GM18909 (cell line): ENCODE results near the gene HECTD1.
"Not testable (repeated sequence)": the region's sequence is repeated elsewhere in the genome, so short reads cannot be mapped to it uniquely, and the experiment has no call there.

ENCODE experiments used
- ATAC-seq: cut with Tn5 transposase; IDR thresholded peaks from one replicate; pipeline ENCODE4 v1.9.1; 2021; ENCODE audit warnings: mild to moderate bottlenecking; ENCODE audit not compliant: unreplicated experiment, poor library complexity

HECTD1 gene

DNA sequence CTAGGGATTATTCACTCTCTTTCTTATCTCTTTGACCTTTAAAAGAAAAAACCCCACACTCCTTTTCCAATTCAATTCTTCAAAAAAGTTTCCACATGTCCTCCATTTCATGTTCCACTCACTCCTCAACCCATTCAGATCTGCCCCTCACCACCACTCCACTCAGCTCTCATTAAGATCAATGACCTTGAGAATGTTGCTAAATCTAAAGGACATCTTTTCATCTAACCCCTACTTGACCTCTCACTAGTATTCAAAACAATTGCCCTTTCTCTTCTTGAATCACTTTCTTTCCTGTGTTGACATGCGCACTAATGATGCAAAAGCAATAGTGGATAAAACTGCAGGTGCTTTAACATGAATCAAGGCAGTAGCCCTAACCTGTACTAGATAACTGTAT is 9.9 kb downstream of the HECTD1 start:
- no peak for ATAC-seq

DNA sequence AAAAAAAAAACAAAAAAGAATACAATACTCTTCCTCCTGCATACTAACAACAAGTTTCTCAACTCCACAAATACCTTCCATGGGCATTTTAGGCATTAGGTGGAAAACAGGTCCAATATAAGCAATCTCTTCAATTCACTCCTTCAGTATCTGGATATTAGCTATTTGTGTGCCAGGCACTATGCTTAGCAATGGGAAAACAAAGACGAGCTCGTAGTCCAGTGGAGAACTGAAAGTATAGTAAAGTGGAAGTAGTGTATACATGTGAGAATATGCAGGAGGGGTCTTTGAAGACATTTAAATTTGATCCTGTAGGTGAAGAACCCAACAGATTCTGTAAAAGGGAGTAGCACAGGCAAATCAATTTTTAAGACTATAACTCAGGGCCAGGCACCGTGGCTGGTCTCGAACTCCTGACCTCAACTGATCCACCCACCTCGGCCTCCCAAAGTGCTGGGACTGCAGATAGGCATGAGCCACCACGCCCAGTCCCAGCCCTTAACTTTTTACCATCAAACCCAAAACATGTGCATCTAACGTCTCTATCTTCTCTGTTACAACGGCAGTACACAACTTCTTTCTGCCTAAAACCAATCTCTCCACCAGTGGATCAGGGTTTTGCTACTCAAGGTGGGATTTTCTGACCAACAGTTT is 10.6 kb downstream of the HECTD1 start:
- ATAC-seq: no peak

DNA sequence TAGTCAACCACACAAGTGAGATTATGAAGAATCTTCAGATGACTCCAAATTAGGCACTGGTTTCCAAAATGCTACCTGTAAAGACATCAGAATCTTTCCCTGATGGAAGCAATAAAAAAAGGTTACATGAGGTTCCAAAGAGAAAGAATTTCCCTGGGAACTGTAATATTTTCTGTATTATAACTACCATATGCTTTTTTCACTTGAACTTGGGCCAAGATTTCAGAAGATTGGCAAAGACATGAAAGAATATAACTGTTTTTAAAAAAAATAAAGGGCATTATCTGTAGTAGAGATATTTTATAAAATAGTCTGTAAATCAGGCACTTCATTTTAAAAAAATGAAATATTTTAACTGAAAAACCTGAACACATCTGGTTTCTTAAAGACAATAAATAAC is 12.9 kb downstream of the HECTD1 start:
- ATAC-seq: no peak

DNA sequence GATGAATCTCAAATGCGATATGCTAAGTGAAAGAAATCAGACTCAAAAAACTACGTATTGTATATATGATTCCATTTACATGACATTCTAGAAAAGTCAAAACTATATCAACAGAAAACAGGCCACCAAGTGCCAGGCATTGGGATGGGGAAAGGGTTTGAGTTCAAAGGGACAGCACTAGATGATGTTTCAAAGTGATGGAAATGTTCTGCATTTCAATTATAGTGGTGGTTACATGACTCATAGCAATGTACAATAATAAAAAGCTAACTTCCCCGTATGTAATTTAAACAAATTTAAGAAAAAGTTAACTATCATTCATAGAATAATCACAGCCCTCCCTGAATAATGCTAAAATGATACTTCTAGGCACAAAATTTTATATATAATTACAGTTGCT is 13.5 kb downstream of the HECTD1 start:
- ATAC-seq: no peak

DNA sequence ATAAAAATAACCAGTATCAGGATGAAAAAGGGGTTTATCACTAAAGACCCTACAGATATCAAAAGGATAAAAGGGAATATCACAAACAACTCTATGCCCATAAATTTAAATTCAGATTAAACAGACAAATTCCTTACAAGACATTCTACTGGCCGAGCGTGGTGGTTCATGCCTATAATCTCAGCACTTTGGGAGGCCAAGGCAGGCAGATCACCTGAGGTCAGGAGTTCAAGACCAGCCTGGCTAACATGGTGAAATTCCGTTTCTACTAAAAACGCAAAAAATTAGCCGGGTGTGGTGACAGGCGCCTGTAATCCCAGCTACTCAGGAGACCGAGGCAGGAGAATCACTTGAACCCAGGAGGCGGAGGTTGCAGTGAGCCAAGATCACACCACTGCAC is 15.0 kb downstream of the HECTD1 start:
- ATAC-seq: not testable (repeated sequence)

DNA sequence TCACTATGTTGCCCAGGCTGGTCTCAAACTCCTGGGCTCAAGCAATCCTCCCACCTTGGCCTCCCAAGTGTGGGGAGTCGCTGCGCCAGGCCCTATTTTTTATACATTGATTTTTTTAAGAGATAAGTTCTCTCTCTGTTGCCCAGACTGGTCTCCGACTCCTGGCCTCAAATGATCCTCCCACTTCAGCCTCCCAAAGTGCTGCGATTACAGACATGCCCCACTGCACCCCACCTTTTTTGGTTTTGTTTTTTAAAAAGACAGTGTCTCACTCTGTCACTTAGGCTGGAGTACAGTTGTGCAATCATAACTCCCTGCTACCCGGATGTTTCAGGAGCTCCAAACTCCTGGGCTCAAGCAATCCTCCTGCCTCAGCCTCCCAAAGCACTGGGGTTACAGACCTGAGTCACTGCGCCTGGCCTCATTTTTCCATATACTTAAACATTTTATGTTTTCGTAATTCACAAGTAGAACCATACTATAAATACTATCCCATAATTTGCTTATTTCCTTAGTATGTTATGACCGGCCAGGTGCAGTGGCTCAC is 16.8 kb downstream of the HECTD1 start:
- no peak for ATAC-seq

DNA sequence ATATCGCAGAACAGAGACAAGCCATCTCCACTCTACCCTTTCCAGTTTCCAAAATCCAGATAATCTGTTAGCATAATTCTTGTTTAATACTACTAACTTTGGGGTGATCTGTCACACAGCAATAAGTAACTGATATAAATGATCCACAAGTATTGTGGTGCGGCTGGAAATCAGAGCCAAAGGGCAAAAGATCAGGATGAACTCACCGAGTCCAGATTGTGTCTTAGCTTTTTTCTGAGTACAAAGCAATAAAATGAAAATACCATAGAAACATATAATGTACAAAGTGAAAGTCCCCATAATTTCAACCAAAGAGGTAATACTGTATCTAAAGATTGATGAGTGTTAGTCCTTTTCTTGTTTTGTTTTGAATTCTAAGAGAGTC is 17.4 kb downstream of the HECTD1 start:
- no peak for ATAC-seq

DNA sequence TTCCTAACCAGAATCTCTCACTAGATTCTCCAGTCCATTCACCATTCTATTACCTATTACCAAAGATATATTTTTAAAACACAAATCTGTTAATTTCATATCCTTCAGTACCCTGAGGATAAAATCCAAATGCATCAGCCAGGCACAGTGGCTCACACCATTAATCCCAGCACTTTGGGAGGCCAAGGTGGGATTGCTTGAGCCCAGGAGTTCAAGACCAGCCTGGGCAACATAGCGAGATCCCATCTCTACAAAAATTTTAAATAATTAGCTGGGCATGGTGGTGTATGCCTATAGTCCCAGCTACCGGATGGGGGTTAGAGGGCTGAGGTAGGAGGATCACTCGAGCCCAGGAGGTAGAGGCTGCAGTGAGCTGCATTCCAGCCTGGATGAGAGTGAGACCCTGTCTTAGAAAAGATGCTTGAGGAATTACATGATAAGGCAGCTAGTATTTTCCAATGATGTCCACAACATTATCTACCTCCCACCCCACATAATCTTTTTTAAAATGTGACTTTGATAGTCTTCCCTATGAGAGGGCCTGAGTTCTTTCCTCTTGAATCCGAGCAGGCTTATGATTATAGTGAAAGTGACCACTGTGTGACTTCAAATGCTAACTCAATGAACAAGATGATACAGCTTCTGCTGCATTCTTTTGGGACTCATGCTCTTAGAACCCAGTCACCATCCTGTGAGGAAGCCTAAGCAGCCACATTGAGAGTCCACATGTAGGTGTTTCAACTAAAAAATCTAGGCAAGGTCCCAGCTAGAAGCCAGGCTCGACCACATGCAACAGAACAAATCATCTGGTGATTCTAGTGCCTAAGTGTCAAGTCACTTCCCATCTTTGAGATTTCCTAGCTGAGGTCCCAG is 18.0 kb downstream of the HECTD1 start:
- ATAC-seq: no peak

DNA sequence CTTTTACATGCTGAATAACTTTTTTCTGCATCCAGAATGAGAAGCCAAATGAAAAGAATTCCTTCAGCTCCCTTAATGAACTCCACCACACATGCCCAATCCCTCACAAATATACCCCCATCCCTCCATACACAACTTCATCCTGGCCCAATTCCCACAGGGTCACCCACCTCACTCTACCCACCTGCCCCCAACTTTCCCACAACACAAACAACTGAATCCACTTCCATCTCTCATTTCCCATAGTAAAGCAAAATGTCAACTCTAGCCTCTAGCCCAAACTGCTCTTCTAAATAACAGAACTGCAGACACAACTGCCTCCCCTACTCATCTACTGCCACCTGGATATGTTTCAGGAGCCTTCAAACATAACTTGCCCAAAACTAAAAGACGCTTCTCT is 18.8 kb downstream of the HECTD1 start:
- no peak for ATAC-seq

DNA sequence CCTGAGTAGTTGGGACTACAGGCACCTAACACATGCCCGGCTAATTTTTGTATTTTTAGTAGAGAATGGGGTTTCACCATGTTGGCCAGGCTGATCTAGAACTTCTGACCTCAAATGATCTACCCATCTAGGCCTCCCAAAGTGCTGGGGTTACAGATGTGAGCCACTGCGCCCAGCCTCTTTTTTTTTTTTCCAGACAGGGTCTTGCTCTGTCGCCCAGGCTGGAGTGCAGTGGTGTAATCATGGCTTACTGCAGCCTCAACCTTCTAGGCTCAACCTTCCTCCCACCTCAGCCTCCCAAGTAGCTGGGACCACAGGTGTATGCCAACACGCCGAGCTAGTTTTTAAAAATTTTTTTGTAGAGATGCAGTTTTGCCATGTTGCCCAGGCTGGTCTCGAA is 25.6 kb downstream of the HECTD1 start:
- not testable (repeated sequence) for ATAC-seq

DNA sequence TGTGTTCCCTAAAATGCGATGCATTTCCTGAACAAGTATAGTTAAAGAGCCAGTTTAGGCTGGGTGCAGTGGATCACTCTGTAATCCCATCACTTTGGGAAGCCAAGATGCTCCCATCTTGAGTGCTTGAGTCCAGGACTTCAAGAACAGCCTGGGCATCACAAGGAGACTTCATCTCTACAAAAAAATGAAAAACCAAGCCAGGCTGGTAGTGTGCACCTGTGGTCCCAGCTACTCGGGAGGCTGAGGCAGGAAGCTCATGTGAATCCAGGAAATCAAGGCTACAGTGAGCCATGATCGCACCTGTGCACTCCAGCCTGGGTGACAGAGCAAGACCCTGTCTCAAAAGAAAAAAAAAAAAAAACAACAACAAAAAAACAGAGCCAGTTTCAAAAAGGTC is 26.3 kb downstream of the HECTD1 start:
- no peak for ATAC-seq

DNA sequence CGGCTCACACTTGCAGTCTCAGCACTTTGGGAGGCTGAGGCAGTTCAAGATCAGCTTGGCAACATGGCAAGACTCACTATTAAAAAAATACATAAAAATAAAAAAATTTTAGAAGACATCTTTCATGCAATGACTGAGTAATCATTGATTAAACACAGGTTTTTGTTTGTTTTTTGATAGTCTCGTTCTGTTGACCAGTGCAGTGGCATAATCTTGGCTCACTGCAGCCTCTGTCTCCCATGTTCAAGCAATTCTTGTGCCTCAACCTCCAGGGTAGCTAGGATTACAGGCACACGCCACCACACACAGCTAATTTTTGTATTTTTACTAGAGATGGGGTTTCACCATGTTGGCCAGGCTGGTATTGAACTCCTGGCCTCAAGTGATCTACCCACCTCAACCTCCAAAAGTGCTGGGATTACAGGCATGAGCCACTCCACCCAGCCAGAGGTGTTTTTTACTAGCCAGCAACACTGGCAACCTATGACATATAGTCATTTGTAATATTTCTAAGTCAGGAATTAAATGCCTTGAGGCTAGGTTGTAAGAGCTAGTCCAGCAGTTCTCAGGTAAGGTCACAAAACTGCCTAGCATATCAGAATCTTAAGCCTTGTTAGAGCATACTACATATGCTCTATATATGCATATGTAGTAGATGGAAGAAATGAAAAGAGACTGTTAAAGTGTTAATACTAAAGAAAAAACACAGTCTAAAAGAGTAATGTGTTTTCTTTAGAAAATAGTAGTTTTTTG is 27.1 kb downstream of the HECTD1 start:
- no peak for ATAC-seq

DNA sequence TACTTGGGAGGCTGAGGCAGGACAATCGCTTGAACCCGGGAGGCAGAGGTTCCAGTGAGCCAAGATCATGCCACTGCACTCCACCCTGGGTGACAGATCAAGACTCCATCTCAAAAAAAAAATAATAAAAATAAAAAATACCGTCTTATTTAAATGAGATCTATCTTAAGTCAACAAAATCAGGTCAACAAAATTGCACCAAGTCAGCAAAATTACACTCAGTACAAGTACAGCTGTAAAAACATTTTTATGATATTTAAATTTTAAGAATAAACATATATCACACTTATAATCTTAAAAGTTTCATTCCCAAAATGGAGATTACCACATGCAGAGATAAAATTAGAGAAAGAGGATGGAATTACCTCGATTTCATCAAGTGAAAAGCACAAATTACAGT is 33.2 kb downstream of the HECTD1 start:
- ATAC-seq: no peak

DNA sequence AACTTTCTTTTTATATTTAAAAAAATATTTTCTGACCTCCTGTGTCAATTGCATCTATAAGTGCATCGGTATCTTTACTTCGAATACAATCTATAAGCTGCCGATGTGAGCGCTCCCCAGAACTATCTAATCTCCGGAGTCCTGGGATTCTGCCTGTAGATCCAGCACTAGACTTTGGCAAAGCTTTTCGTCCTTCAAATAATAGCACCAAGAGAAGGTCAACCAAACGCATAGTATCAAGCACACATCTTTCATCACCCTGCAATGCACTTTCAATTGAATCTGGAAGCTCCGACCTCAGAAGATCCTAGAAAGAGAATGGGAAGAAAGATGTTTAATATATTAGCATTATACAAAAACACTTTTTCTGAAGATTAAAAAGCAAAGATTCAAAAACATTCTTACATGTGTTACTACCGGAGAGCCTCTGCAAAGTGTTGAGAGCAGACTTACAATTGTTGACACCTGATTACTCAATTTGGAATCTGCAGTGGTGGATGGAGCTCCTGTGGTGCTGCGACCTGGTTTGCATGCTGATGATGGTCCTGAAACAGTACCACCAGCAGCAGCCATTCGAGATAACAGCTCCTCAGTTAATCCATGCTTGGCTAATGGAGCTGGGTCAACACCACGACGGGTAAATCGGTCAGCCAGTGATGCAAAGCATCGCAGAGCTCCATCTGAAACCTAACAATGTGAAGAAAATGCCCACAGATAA is 34.3 kb downstream of the HECTD1 start:
- ATAC-seq: no peak

DNA sequence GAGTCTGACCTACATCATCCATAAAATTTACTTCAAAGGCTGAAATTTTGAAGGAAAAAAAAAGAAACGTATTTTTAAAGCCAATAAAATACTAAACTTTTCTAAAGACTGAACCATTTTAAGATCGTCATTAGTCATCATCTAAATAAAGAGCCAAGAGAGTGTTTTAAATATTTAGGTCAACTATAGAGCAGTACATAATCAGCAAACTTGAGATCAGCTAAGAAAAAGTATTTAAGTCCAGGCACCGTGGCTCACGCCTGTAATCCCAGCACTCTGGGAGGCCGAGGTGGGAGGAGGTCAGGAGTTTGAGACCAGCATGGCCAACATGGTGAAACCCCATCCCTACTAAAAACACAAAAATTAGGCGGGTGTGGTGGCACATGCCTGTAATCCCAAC is 35.5 kb downstream of the HECTD1 start:
- no peak for ATAC-seq

DNA sequence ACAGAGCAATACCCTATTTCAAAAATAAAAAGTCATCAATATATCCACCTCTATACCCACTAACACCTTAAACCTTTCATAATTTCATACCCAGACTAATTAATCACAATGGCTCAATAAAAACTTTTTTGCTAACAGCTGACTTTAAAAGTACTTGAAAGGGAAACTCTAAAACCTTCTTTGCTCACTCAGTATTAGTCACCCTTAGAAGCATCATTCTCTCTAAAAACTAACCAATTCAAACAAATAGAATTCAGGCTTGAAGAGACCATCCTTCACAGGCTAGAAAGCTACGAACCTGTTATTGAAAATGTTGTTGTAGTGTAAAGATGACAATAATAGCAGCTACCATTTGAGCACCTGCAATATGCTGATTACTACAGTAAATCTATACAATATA is 37.2 kb downstream of the HECTD1 start:
- ATAC-seq: no peak

DNA sequence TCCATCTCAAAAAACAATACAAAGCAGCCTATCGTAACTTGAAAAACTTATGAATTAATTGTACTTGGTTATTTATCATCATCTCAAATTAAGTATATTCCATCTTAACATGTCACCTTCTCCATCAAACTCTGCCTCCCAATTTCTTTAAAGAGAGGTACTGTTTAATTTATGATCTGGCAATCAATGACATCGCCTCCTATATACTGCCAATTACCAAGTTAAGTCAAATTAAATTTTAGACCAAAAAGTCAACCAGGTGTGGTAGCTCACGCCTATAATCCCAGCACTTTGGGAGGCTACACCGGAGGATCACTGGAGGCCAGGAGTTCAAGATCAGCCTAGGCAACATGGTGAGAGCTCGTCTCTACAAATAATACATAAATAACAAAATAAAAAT is 37.7 kb downstream of the HECTD1 start:
- no peak for ATAC-seq

DNA sequence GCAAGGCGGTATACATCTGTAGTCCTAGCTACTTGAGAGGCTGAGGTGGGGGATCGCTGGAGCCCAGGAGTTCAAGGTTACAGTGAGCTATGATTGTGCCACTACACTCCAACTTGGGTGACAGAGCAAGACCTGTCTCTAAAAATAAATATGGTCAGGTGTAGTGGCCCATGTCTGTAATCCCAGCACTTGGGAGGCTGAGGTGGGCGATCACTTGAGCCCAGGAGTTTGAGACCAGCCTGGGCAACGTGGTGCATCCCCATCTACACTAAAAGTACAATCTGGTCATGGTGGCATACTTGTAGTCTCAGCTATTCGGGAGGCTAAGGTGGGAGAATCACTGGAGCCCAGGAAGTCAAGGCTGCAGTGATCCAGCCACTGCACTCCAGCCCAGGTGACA is 40.6 kb downstream of the HECTD1 start:
- no peak for ATAC-seq

DNA sequence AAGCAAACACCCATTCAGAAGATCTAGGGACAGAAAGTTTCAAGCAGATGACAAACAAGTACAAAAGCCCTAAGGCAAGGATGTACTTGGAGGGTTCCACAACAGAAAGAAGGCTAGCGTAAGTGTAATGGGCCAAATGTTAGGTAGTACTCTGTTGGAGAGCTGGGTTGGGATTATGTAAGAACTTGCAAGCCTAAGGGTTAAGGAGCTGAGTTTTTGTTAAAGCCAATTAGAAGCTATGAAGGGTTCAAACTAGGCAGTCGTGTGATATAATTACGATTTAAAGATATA is 41.4 kb downstream of the HECTD1 start:
- ATAC-seq: no peak

DNA sequence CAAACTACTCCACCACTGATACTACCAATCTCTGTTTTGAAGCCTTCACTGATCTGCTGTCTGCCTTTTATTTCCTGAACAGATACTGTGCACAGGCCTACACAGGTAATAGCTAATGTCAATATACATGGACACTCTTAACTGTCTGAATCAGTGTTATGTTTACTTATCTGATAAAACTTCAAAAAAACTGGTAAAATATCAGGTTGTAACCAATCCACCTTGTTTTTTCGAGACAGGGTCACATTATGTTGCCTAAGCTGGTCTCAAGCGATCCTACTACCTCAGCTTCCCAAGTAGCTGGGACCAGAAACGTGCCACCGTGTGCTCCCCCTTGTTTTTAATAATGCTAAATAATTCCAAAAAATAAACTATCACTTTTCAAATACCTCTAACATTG is 43.5 kb downstream of the HECTD1 start:
- no peak for ATAC-seq
